GM20000 (cell line): ENCODE measurements around the gene ART4.

Source experiments
- DNase-seq: peaks from one replicate; pipeline ENCODE4 v3.0.0; 2012; ENCODE audit warnings: low spot score
- CTCF ChIP-seq: IDR thresholded peaks from 2 replicates; pipeline ENCODE4 v1.5.1; 2012; ENCODE audit warnings: mild to moderate bottlenecking, control low read depth; ENCODE audit errors: extremely low read depth, missing control alignments

Gene ART4

GRCh38 chr12:14843425-14843887 is at the start of gene ART4:
Gene ART4 (minus strand): TSS chr12:14843526. CDS start chr12:14843113, 413 bp downstream.
- DNase-seq, result no peak
- TF ChIP-seq CTCF, result no peak

- no peak for TF ChIP-seq CTCF
- DNase-seq, result no peak
These were observed 49.6 kb upstream of the ART4 start for GRCh38 chr12:14892726-14893505.

GRCh38 chr12:14890701-14891100 is 47.4 kb upstream of the ART4 start:
- TF ChIP-seq CTCF, result no peak
- DNase-seq, result no peak

- no peak for TF ChIP-seq CTCF
These were observed 42.9 kb upstream of the ART4 start for GRCh38 chr12:14886271-14886670.

GRCh38 chr12:14885718-14886221 is 42.4 kb upstream of the ART4 start, which contains the start of gene MGP:
Gene MGP (minus strand): TSS chr12:14885854. CDS start chr12:14885791, 63 bp downstream.
- TF ChIP-seq CTCF, result no peak
- DNase-seq, result no peak

More at GRCh38 chr12:14886271-14886670, 42.9 kb upstream of the ART4 start:
- no peak for DNase-seq

GRCh38 chr12:14884458-14884878 is 41.1 kb upstream of the ART4 start:
- TF ChIP-seq CTCF, result no peak
- peak; percentile 26 for DNase-seq

- no peak for DNase-seq
- TF ChIP-seq CTCF, result no peak
These were observed 40.4 kb upstream of the ART4 start for GRCh38 chr12:14883686-14884085.
